H1 (cell line): Measurements from ENCODE around the gene ZNF681. TPM values are rescaled to one million over a fixed set of nuclear protein-coding genes. Genes with fewer than 3 reads are reported as not detected.

Experiments
- CTCF ChIA-PET: fragments of 300-600 bp; sonication (Branson Sonifier 250); formaldehyde crosslinking; loops from one replicate; lab custom pipeline; 2021; ENCODE audit not compliant: partially characterized antibody; lab: Charles Lee
- POLR2A ChIA-PET: fragments of 300-600 bp; sonication (Branson Sonifier 250); formaldehyde crosslinking; loops from one replicate; lab custom pipeline; 2021; ENCODE audit warnings: inconsistent platforms; ENCODE audit not compliant: partially characterized antibody; lab: Charles Lee
- DNase-seq, 2 experiments: peaks; one replicate each; pipeline versions ENCODE4 v3.0.0 to v3.0.0-alpha.2; 2010 to 2022; ENCODE audit warnings: low spot score in 2 of 2, low read depth in 1 of 2, mixed read lengths in 1 of 2
- FAIRE-seq: peaks from 2 replicates; lab custom pipeline; 2011; peaks lifted over from hg19 to GRCh38; lab: Jason Lieb, UNC
- H2AFZ ChIP-seq: 2 replicates; pipeline ENCODE4 v1.8.1; 2012; ENCODE audit warnings: low read length, inconsistent platforms
- H2AK5ac ChIP-seq: 2 replicates; pipeline ENCODE4 v1.6.1; 2013; ENCODE audit warnings: low read depth, low read length
- H2BK120ac ChIP-seq: replicated peaks from 2 replicates; pipeline ENCODE3; 2013; ENCODE audit warnings: low read depth, low read length, inconsistent platforms
- H2BK12ac ChIP-seq: 2 replicates; pipeline ENCODE4 v1.6.1; 2013; ENCODE audit warnings: low read depth, low read length
- H2BK15ac ChIP-seq: 2 replicates; pipeline ENCODE4 v1.6.1; 2013; ENCODE audit warnings: low read length
- H2BK20ac ChIP-seq: 2 replicates; pipeline ENCODE4 v1.6.1; 2013; ENCODE audit warnings: low read length
- H2BK5ac ChIP-seq: 2 replicates; pipeline ENCODE4 v1.6.1; 2013; ENCODE audit warnings: low read depth, low read length
- H3K14ac ChIP-seq: 2 replicates; pipeline ENCODE4 v1.6.1; 2013; ENCODE audit warnings: inconsistent platforms; ENCODE audit not compliant: insufficient read length
- H3K18ac ChIP-seq: 2 replicates; pipeline ENCODE4 v1.6.1; 2013; ENCODE audit warnings: low read length; ENCODE audit errors: extremely low read depth
- H3K23ac ChIP-seq: 2 replicates; pipeline ENCODE4 v1.6.1; 2013; ENCODE audit warnings: inconsistent platforms; ENCODE audit not compliant: insufficient read length
- H3K23me2 ChIP-seq: 2 replicates; pipeline ENCODE4 v1.6.1; 2013; ENCODE audit warnings: low read depth, low read length
- H3K27ac ChIP-seq: 2 replicates; pipeline ENCODE4 v1.6.1; 2011; ENCODE audit warnings: low read depth, low read length, inconsistent platforms
- H3K27me3 ChIP-seq, 4 experiments: replicated peaks in 1 of 4; 1 replicate in 1 of 4; 2 replicates in 3 of 4; pipeline versions ENCODE4 v1.6.1 to v1.8.1; 2011 to 2013; ENCODE audit warnings: low read length in 3 of 4, mild to moderate bottlenecking in 3 of 4, inconsistent platforms in 2 of 4, mixed read lengths in 2 of 4, moderate library complexity in 1 of 4; ENCODE audit not compliant: control insufficient read depth in 3 of 4, insufficient read depth in 3 of 4; ENCODE audit errors: extremely low read depth in 1 of 4
- H3K36me3 ChIP-seq, 4 experiments: 2 replicates each; pipeline versions ENCODE4 v1.6.1 to v1.8.1; 2011 to 2013; ENCODE audit warnings: mild to moderate bottlenecking in 4 of 4, low read length in 3 of 4, moderate library complexity in 2 of 4, control low read depth in 1 of 4, inconsistent platforms in 1 of 4; ENCODE audit not compliant: insufficient read depth in 4 of 4, control insufficient read depth in 2 of 4
- H3K4ac ChIP-seq: replicated peaks from 2 replicates; pipeline ENCODE3; 2013; ENCODE audit warnings: low read length, low read depth, mixed read lengths, inconsistent platforms; ENCODE audit not compliant: insufficient read length
- H3K4me1 ChIP-seq, 4 experiments: replicated peaks in 1 of 4; 1 replicate in 1 of 4; 2 replicates in 3 of 4; pipeline versions ENCODE4 v1.6.1 to v1.8.1; 2011 to 2013; ENCODE audit warnings: low read length in 3 of 4, inconsistent platforms in 2 of 4, mixed read lengths in 1 of 4; ENCODE audit not compliant: insufficient read depth in 4 of 4, control insufficient read depth in 3 of 4
- H3K4me2 ChIP-seq, 2 experiments: 2 replicates each; pipeline versions ENCODE4 v1.6.1 to v1.8.1; 2011 to 2013; ENCODE audit warnings: low read depth in 2 of 2, low read length in 2 of 2, control low read depth in 1 of 2, inconsistent platforms in 1 of 2, mild to moderate bottlenecking in 1 of 2; ENCODE audit not compliant: insufficient read depth in 1 of 2
- H3K4me3 ChIP-seq, 4 experiments: fragments of 200-600, 300-600 bp in 1 of 4; sonication (generic), shearing (Covaris generic), sonication (Bioruptor Twin) in 1 of 4; 2 replicates each; pipeline versions ENCODE4 v1.5.1 to v1.8.1; 2011 to 2016; ENCODE audit warnings: low read length in 4 of 4, low read depth in 3 of 4, control low read depth in 2 of 4, inconsistent platforms in 2 of 4, mild to moderate bottlenecking in 2 of 4, mixed read lengths in 1 of 4, moderate library complexity in 1 of 4; ENCODE audit not compliant: insufficient read depth in 2 of 4; ENCODE audit errors: extremely low read depth in 1 of 4
- H3K56ac ChIP-seq: replicated peaks from 2 replicates; pipeline ENCODE3; 2013; ENCODE audit warnings: low read depth, mild to moderate bottlenecking, mixed read lengths, low read length, inconsistent platforms; ENCODE audit not compliant: insufficient read length
- H3K79me1 ChIP-seq: 2 replicates; pipeline ENCODE4 v1.6.1; 2013; ENCODE audit warnings: low read depth, low read length, control low read depth
- H3K79me2 ChIP-seq, 2 experiments: 2 replicates each; pipeline versions ENCODE4 v1.6.1 to v1.8.1; 2012 to 2013; ENCODE audit warnings: low read length in 2 of 2, mild to moderate bottlenecking in 2 of 2, inconsistent platforms in 1 of 2; ENCODE audit not compliant: insufficient read depth in 2 of 2, control insufficient read depth in 1 of 2
- H3K9ac ChIP-seq, 4 experiments: replicated peaks in 1 of 4; 1 replicate in 1 of 4; 2 replicates in 3 of 4; pipeline versions ENCODE4 v1.6.1 to v1.8.1; 2011 to 2013; ENCODE audit warnings: low read depth in 3 of 4, low read length in 3 of 4, control low read depth in 2 of 4, mild to moderate bottlenecking in 2 of 4, moderate library complexity in 2 of 4, inconsistent platforms in 1 of 4; ENCODE audit errors: extremely low read depth in 1 of 4
- H3K9me3 ChIP-seq, 2 experiments: 2 replicates each; pipeline versions ENCODE4 v1.6.1 to v1.8.1; 2012 to 2013; ENCODE audit warnings: mild to moderate bottlenecking in 2 of 2, moderate library complexity in 2 of 2, control low read depth in 1 of 2, inconsistent platforms in 1 of 2, low read depth in 1 of 2, low read length in 1 of 2, mixed read lengths in 1 of 2; ENCODE audit not compliant: insufficient read depth in 2 of 2
- H4K20me1 ChIP-seq, 2 experiments: replicated peaks in 1 of 2; 2 replicates each; pipeline versions ENCODE3 to v1.8.1; 2011 to 2013; ENCODE audit warnings: inconsistent platforms in 2 of 2, low read length in 2 of 2, mild to moderate bottlenecking in 1 of 2; ENCODE audit not compliant: insufficient read depth in 2 of 2, control insufficient read depth in 1 of 2
- H4K5ac ChIP-seq: 2 replicates; pipeline ENCODE4 v1.6.1; 2013; ENCODE audit warnings: low read length, low read depth, mixed read lengths, inconsistent platforms; ENCODE audit not compliant: insufficient read length
- H4K8ac ChIP-seq: 2 replicates; pipeline ENCODE4 v1.8.0; 2013; ENCODE audit warnings: mild to moderate bottlenecking, moderate library complexity, low read length, inconsistent platforms; ENCODE audit not compliant: insufficient read depth; ENCODE audit errors: extremely low read depth
- H4K91ac ChIP-seq: replicated peaks from 2 replicates; pipeline ENCODE3; 2013; ENCODE audit warnings: low read length, mixed read lengths, inconsistent platforms; ENCODE audit not compliant: insufficient read length
- BACH1 ChIP-seq: IDR thresholded peaks from 2 replicates; pipeline ENCODE4 v1.6.1; 2012; ENCODE audit warnings: low read length, improper control_type of control experiment
- CHD2 ChIP-seq: IDR thresholded peaks from 2 replicates; pipeline ENCODE4 v1.6.1; 2012; ENCODE audit warnings: low read length, improper control_type of control experiment
- CREB1 ChIP-seq: IDR thresholded peaks from 2 replicates; pipeline ENCODE4 v1.6.1; 2012; ENCODE audit warnings: inconsistent platforms
- CTCF ChIP-seq, 3 experiments: IDR thresholded peaks; 1 replicate in 2 of 3; 2 replicates in 1 of 3; pipeline versions ENCODE4 v1.5.1 to v1.6.1; 2011; ENCODE audit warnings: low read length in 3 of 3, mild to moderate bottlenecking in 3 of 3, inconsistent platforms in 2 of 3, low read depth in 1 of 3, moderate library complexity in 1 of 3; ENCODE audit not compliant: insufficient read depth in 1 of 3; ENCODE audit errors: control extremely low read depth in 1 of 3
- E2F6 ChIP-seq: IDR thresholded peaks from 2 replicates; pipeline ENCODE4 v1.6.1; 2012; ENCODE audit warnings: inconsistent platforms
- FOSL1 ChIP-seq: IDR thresholded peaks from 2 replicates; pipeline ENCODE4 v1.6.1; 2011; ENCODE audit warnings: mild to moderate bottlenecking, low read depth, low read length, moderate library complexity; ENCODE audit not compliant: insufficient read depth
- KDM1A ChIP-seq: fragments of 200-600, 300-600 bp; sonication (generic); IDR thresholded peaks from 2 replicates; pipeline ENCODE4 v1.7.1; 2016; ENCODE audit warnings: mild to moderate bottlenecking, low read length, borderline replicate concordance
- NRF1 ChIP-seq: IDR thresholded peaks from 2 replicates; pipeline ENCODE4 v1.6.1; 2011; ENCODE audit warnings: mild to moderate bottlenecking, low read depth, low read length, improper control_type of control experiment
- SUZ12 ChIP-seq: fragments of 200-600 bp; sonication (generic); IDR thresholded peaks from 2 replicates; pipeline ENCODE4 v1.6.1; 2012; ENCODE audit warnings: mild to moderate bottlenecking, inconsistent platforms, low read length, moderate library complexity, mixed read lengths
- ZNF274 ChIP-seq: IDR thresholded peaks from 2 replicates; pipeline ENCODE4 v1.7.0; 2012; ENCODE audit warnings: low read length, borderline replicate concordance; ENCODE audit errors: extremely low read depth
- polyA plus RNA-seq, 7 experiments: library from polyadenylated mRNA; depleted of rRNA in 3 of 7; stranded (reverse) in 5 of 7; unstranded in 2 of 7; fragments of >200 nt in 5 of 7; fragments of 200-250 nt in 2 of 7; gene quantifications; 1 replicate in 5 of 7; 2 replicates in 1 of 7; 4 replicates in 1 of 7; pipeline versions ENCODE4 v1.2.1 to v1.2.3, GENCODE V29; 2011 to 2013; ENCODE audit warnings: missing spikeins in 2 of 7, mixed read lengths in 2 of 7
- total RNA-seq: library from RNA; stranded (reverse); fragmentation: NEBNext Ultra II Directional; extraction: Animal tissue kit (Norgen Biotek cat#: 25700); gene quantifications from 2 replicates; pipeline ENCODE4 v1.2.1, GENCODE V29; 2021

The ZNF681 gene
- total and polyA plus RNA-seq, 2 of the 8 experiments (the other 6 are each of a cell fraction or from before 2014, with no cell fraction given): 1.1 to 6.8 TPM

- no peak overlapping the region for H3K4me3 ChIP-seq
- H3K36me3 ChIP-seq: peaks cover 0 to 45% (median 18%) of the 10 kb centered on the region in 4 experiments; a peak in 7 of 8 replicates
- H3K14ac ChIP-seq: no peak overlapping the region
- no peak overlapping the region for H3K4ac ChIP-seq
- no peaks in the 10 kb centered on the region for H3K23me2 ChIP-seq
- FAIRE-seq (no peak), DNase-seq (no peak)
- no peak overlapping the region for H2BK20ac ChIP-seq
- H3K4me2 ChIP-seq: no peak overlapping the region
- no peak overlapping the region for H2BK5ac ChIP-seq
- H3K9ac ChIP-seq: no peak overlapping the region
- ChIA-PET POLR2A (interaction anchor here (0.8 kb wide), 1 partner anchor 12 kb away, joined by 6 read pairs; a partner anchor contains a TSS), CTCF (no interaction called here)
- H3K27me3 ChIP-seq: no peaks in the 10 kb centered on the region
- no peak overlapping the region for H3K18ac ChIP-seq
- H2AFZ ChIP-seq: no peak overlapping the region
- peaks cover 38 to 82% of the 10 kb centered on the region in 2 experiments for H3K79me2 ChIP-seq
- H4K8ac ChIP-seq: no peak overlapping the region
- no peak overlapping the region for H3K27ac ChIP-seq
- no peak overlapping the region for H2BK12ac ChIP-seq
- peaks cover 28 to 63% of the 10 kb centered on the region in 2 experiments; a peak in 3 of 4 replicates for H3K9me3 ChIP-seq
- H3K79me1 ChIP-seq: peaks cover 17% of the 10 kb centered on the region
- H2BK15ac ChIP-seq: no peak overlapping the region
- H4K91ac ChIP-seq: no peak overlapping the region
- no peak overlapping the region for H3K56ac ChIP-seq
- H2AK5ac ChIP-seq: no peak overlapping the region
- H4K20me1 ChIP-seq: peaks cover 7 to 33% of the 10 kb centered on the region in 2 experiments
- H3K4me1 ChIP-seq: peaks cover 0 to 2% (median 0%) of the 10 kb centered on the region in 4 experiments; a peak in 1 of 7 replicates
- H2BK120ac ChIP-seq: no peak overlapping the region
- no peak overlapping the region for H3K23ac ChIP-seq
- H4K5ac ChIP-seq: no peak overlapping the region
- no peak for TF ChIP-seq SUZ12
- TF ChIP-seq FOSL1: no peak
- no peak for TF ChIP-seq E2F6
- TF ChIP-seq NRF1: no peak
- no peak for TF ChIP-seq KDM1A
- TF ChIP-seq BACH1: no peak
- no peak for TF ChIP-seq ZNF274
- TF ChIP-seq CHD2: no peak
- TF ChIP-seq CREB1: no peak
- no peak for TF ChIP-seq CTCF (IDR thresholded peaks at IDR 0.05; ENCODE audit: control extremely low read depth in 1 of 3, insufficient read depth in 1 of 3, low read depth in 1 of 3, low read length in 3 of 3)
These were observed 15.9 kb upstream of the ZNF681 start for GRCh38 chr19:23774524-23774971.
